GM21737 (cell line): Measurements from ENCODE around the gene EXOG.

Experiments used
- ATAC-seq: cut with Tn5 transposase; IDR thresholded peaks from one replicate; pipeline ENCODE4 v1.9.1; 2021; ENCODE audit warnings: mild to moderate bottlenecking, moderate library complexity; ENCODE audit not compliant: unreplicated experiment

Gene EXOG

GRCh38 chr3:38472342-38472741 lies 23.8 kb upstream of the EXOG start:
- no peak for ATAC-seq

- ATAC-seq = no peak
Observed at GRCh38 chr3:38473229-38473628, 22.9 kb upstream of the EXOG start.

GRCh38 chr3:38474928-38475605 lies 21.1 kb upstream of the EXOG start:
- no peak for ATAC-seq

GRCh38 chr3:38475716-38476115 lies 20.4 kb upstream of the EXOG start:
- ATAC-seq = no peak

GRCh38 chr3:38476157-38476756 lies 19.9 kb upstream of the EXOG start:
- no peak for ATAC-seq

GRCh38 chr3:38477057-38477820 lies 18.9 kb upstream of the EXOG start:
- no peak for ATAC-seq

- no peak for ATAC-seq
Observed at GRCh38 chr3:38477839-38478450, 18.2 kb upstream of the EXOG start.

- ATAC-seq = no peak
Observed at GRCh38 chr3:38478901-38479300, 17.2 kb upstream of the EXOG start.

- no peak for ATAC-seq
Observed at GRCh38 chr3:38479431-38480092, 16.6 kb upstream of the EXOG start.

GRCh38 chr3:38480093-38480445 lies 16.1 kb upstream of the EXOG start:
- ATAC-seq = no peak

- ATAC-seq = no peak
Observed at GRCh38 chr3:38480930-38481329, 15.2 kb upstream of the EXOG start.

- ATAC-seq = no peak
Observed at GRCh38 chr3:38482951-38483350, 13.2 kb upstream of the EXOG start.

- ATAC-seq = peak; percentile 91
Observed at GRCh38 chr3:38487323-38487722, 8.8 kb upstream of the EXOG start.

- ATAC-seq = no peak
Observed at GRCh38 chr3:38488949-38489348, 7.2 kb upstream of the EXOG start.

GRCh38 chr3:38489766-38490165 lies 6.4 kb upstream of the EXOG start:
- ATAC-seq = no peak

GRCh38 chr3:38490281-38491030 lies 5.7 kb upstream of the EXOG start:
- no peak for ATAC-seq

GRCh38 chr3:38491215-38491614 lies 4.9 kb upstream of the EXOG start:
- ATAC-seq = no peak

GRCh38 chr3:38493031-38493430 lies 3.1 kb upstream of the EXOG start:
- no peak for ATAC-seq

GRCh38 chr3:38497031-38497430 lies 891 bp downstream of the EXOG start:
- ATAC-seq = no peak

GRCh38 chr3:38500688-38501417 lies 4.7 kb downstream of the EXOG start:
- no peak for ATAC-seq
